IMR-90 (cell line): ENCODE data around the gene HSD17B11. TPM values are rescaled to one million over a fixed set of nuclear protein-coding genes. Genes with fewer than 3 reads are reported as not detected.

ENCODE experiments used
- ATAC-seq: fragments of 200-7000 bp; cut with Tn5 transposase; 2 replicates; pipeline ENCODE4 v1.9.1; 2020; ENCODE audit warnings: low read depth, mild to moderate bottlenecking, moderate library complexity
- BruUV-seq: library from RNA; stranded (reverse); fragments of 400-500 nt; replicated peaks from 2 replicates; lab custom pipeline; 2021; lab: Mats Ljungman, UMichigan
- CTCF ChIA-PET: fragments of 300-600 bp; formaldehyde crosslinking; extraction: SDS; loops from one replicate; lab custom pipeline; 2021; ENCODE audit warnings: antibody characterized with exemption; lab: Yijun Ruan, JAX
- POLR2A ChIA-PET: fragments of 300-600 bp; sonication (Branson Sonifier 250); formaldehyde crosslinking; loops from one replicate; lab custom pipeline; 2022; ENCODE audit warnings: antibody characterized with exemption; ENCODE audit not compliant: unreplicated experiment; lab: Charles Lee
- DNase-seq: peaks from one replicate; pipeline ENCODE4 v3.0.0; 2013
- H2AFZ ChIP-seq: replicated peaks from 2 replicates; pipeline ENCODE3; 2013; ENCODE audit warnings: low read length, mild to moderate bottlenecking; ENCODE audit not compliant: poor library complexity
- H2AK5ac ChIP-seq: 2 replicates; pipeline ENCODE4 v1.6.1; 2013; ENCODE audit warnings: low read depth, low read length, inconsistent platforms
- H2AK9ac ChIP-seq: replicated peaks from 2 replicates; pipeline ENCODE3; 2013; ENCODE audit warnings: mild to moderate bottlenecking, low read depth, low read length, moderate library complexity; ENCODE audit not compliant: poor library complexity
- H2BK120ac ChIP-seq: 2 replicates; pipeline ENCODE4 v1.6.1; 2013; ENCODE audit warnings: low read depth, low read length, inconsistent platforms
- H2BK15ac ChIP-seq: 3 replicates; pipeline ENCODE4 v1.6.1; 2013; ENCODE audit warnings: low read depth, low read length, inconsistent platforms
- H2BK20ac ChIP-seq: 2 replicates; pipeline ENCODE4 v1.6.1; 2013; ENCODE audit warnings: low read depth, mild to moderate bottlenecking, inconsistent platforms, low read length, moderate library complexity
- H2BK5ac ChIP-seq: 2 replicates; pipeline ENCODE4 v1.6.1; 2013; ENCODE audit warnings: mild to moderate bottlenecking, low read depth, low read length, inconsistent platforms; ENCODE audit not compliant: poor library complexity, severe bottlenecking
- H3K14ac ChIP-seq: replicated peaks from 2 replicates; pipeline ENCODE4 v1.6.1; 2013; ENCODE audit warnings: low read depth, low read length, inconsistent platforms
- H3K18ac ChIP-seq: 2 replicates; pipeline ENCODE4 v1.6.1; 2013; ENCODE audit warnings: low read depth, low read length, control low read depth
- H3K23ac ChIP-seq: 2 replicates; pipeline ENCODE4 v1.6.1; 2013; ENCODE audit warnings: low read depth, low read length, inconsistent platforms
- H3K27ac ChIP-seq: 2 replicates; pipeline ENCODE4 v1.5.1; 2013; ENCODE audit warnings: mild to moderate bottlenecking, control low read depth, low read length; ENCODE audit not compliant: insufficient read depth
- H3K27me3 ChIP-seq: 2 replicates; pipeline ENCODE4 v1.6.1; 2013; ENCODE audit warnings: low read length; ENCODE audit not compliant: control insufficient read depth, insufficient read depth
- H3K36me3 ChIP-seq: 2 replicates; pipeline ENCODE4 v1.6.1; 2013; ENCODE audit warnings: low read length, mixed read lengths; ENCODE audit not compliant: control insufficient read depth, insufficient read depth
- H3K4ac ChIP-seq: 2 replicates; pipeline ENCODE4 v1.6.1; 2013; ENCODE audit warnings: low read depth, low read length, inconsistent platforms
- H3K4me1 ChIP-seq: 2 replicates; pipeline ENCODE4 v1.6.1; 2013; ENCODE audit warnings: low read length, mixed read lengths; ENCODE audit not compliant: control insufficient read depth, insufficient read depth
- H3K4me2 ChIP-seq: 2 replicates; pipeline ENCODE4 v1.6.1; 2013; ENCODE audit warnings: low read depth, mild to moderate bottlenecking, control low read depth, low read length, moderate library complexity
- H3K4me3 ChIP-seq: 2 replicates; pipeline ENCODE4 v1.5.1; 2013; ENCODE audit warnings: low read depth, mild to moderate bottlenecking, control low read depth, low read length, moderate library complexity; ENCODE audit not compliant: insufficient read depth
- H3K56ac ChIP-seq: 2 replicates; pipeline ENCODE4 v1.6.1; 2013; ENCODE audit warnings: low read length, inconsistent platforms; ENCODE audit not compliant: insufficient read depth; ENCODE audit errors: extremely low read depth
- H3K79me1 ChIP-seq, 2 experiments: 2 replicates each; pipeline ENCODE4 v1.6.1; 2013; ENCODE audit warnings: low read length in 2 of 2, inconsistent platforms in 1 of 2, low read depth in 1 of 2
- H3K9ac ChIP-seq: 2 replicates; pipeline ENCODE4 v1.6.1; 2013; ENCODE audit warnings: low read depth, low read length, control low read depth
- H3K9me1 ChIP-seq: 2 replicates; pipeline ENCODE4 v1.6.1; 2013; ENCODE audit warnings: low read length, inconsistent platforms; ENCODE audit not compliant: insufficient read depth
- H3K9me3 ChIP-seq: 2 replicates; pipeline ENCODE4 v1.6.1; 2013; ENCODE audit warnings: low read length; ENCODE audit not compliant: control insufficient read depth, insufficient read depth
- H4K20me1 ChIP-seq: 2 replicates; pipeline ENCODE4 v1.6.1; 2013; ENCODE audit warnings: low read length, inconsistent platforms; ENCODE audit not compliant: insufficient read depth
- H4K5ac ChIP-seq: 2 replicates; pipeline ENCODE4 v1.6.1; 2013; ENCODE audit warnings: mild to moderate bottlenecking, low read depth, low read length, control low read depth
- H4K8ac ChIP-seq, 2 experiments: 2 replicates each; pipeline ENCODE4 v1.6.1; 2013; ENCODE audit warnings: low read depth in 2 of 2, low read length in 2 of 2, control low read depth in 1 of 2, inconsistent platforms in 1 of 2
- H4K91ac ChIP-seq: 2 replicates; pipeline ENCODE4 v1.6.1; 2013; ENCODE audit warnings: low read depth, low read length, inconsistent platforms; ENCODE audit not compliant: insufficient read depth
- BHLHE40 ChIP-seq: fragments of 150-350 bp; IDR thresholded peaks from 2 replicates; pipeline ENCODE4 v1.6.1; 2016; ENCODE audit warnings: mild to moderate bottlenecking, low read depth, low read length
- CEBPB ChIP-seq: IDR thresholded peaks from 2 replicates; pipeline ENCODE4 v1.6.1; 2012; ENCODE audit warnings: low read depth, low read length, improper control_type of control experiment
- CHD1 ChIP-seq: IDR thresholded peaks from 2 replicates; pipeline ENCODE4 v1.6.1; 2012; ENCODE audit warnings: low read depth, low read length, improper control_type of control experiment
- ELK1 ChIP-seq: fragments of 150-350 bp; IDR thresholded peaks from 2 replicates; pipeline ENCODE4 v1.6.1; 2016; ENCODE audit warnings: low read depth, mild to moderate bottlenecking, low read length, moderate library complexity, borderline replicate concordance
- FOS ChIP-seq: fragments of 150-350 bp; IDR thresholded peaks from 2 replicates; pipeline ENCODE4 v1.6.1; 2016; ENCODE audit warnings: low read depth, low read length
- MAFK ChIP-seq: IDR thresholded peaks from 2 replicates; pipeline ENCODE4 v1.6.1; 2012; ENCODE audit warnings: low read depth, low read length, improper control_type of control experiment
- MAZ ChIP-seq: IDR thresholded peaks from 2 replicates; pipeline ENCODE4 v1.6.1; 2012; ENCODE audit warnings: low read depth, mild to moderate bottlenecking, low read length, improper control_type of control experiment, moderate library complexity, borderline replicate concordance
- MXI1 ChIP-seq: IDR thresholded peaks from 2 replicates; pipeline ENCODE4 v1.6.1; 2012; ENCODE audit warnings: low read depth, mild to moderate bottlenecking, low read length, moderate library complexity, borderline replicate concordance
- NFE2L2 ChIP-seq: fragments of 150-350 bp; IDR thresholded peaks from 2 replicates; pipeline ENCODE4 v1.6.1; 2016; ENCODE audit warnings: low read depth, mild to moderate bottlenecking, low read length
- POLR2A ChIP-seq: IDR thresholded peaks from 2 replicates; pipeline ENCODE4 v1.6.1; 2012; ENCODE audit warnings: mild to moderate bottlenecking, low read depth, low read length
- RAD21 ChIP-seq: IDR thresholded peaks from 2 replicates; pipeline ENCODE4 v1.6.1; 2012; ENCODE audit warnings: low read length, improper control_type of control experiment
- RCOR1 ChIP-seq: IDR thresholded peaks from 2 replicates; pipeline ENCODE4 v1.6.1; 2012; ENCODE audit warnings: mild to moderate bottlenecking, low read length, improper control_type of control experiment; ENCODE audit not compliant: insufficient replicate concordance
- RFX5 ChIP-seq: IDR thresholded peaks from 2 replicates; pipeline ENCODE4 v1.8.0; 2012; ENCODE audit warnings: low read depth, mild to moderate bottlenecking, low read length, moderate library complexity
- SMC3 ChIP-seq: fragments of 150-350 bp; IDR thresholded peaks from 2 replicates; pipeline ENCODE4 v1.6.1; 2016; ENCODE audit warnings: low read depth, mild to moderate bottlenecking, antibody characterized with exemption, low read length, moderate library complexity
- USF2 ChIP-seq: fragments of 150-350 bp; IDR thresholded peaks from 2 replicates; pipeline ENCODE4 v1.6.1; 2017; ENCODE audit warnings: mild to moderate bottlenecking, antibody characterized with exemption, low read length, low read depth
- WGBS, 2 experiments: methylation state at CpG; one replicate each; pipeline versions ENCODE4 v1.1.5 to v1.1.7; 2013; ENCODE audit warnings: missing lambda C conversion rate in 2 of 2; ENCODE audit not compliant: insufficient read length in 1 of 2; ENCODE audit errors: extremely low coverage in 2 of 2; 5-methylcytosine and 5-hydroxymethylcytosine counted together
- dilution Hi-C: fragments of 300-500 bp; cut with HindIII; formaldehyde crosslinking; loops from one replicate; pipeline ENCODE4 v1.14.3; 2018; ENCODE audit warnings: low sequenced_read_pairs; ENCODE audit not compliant: unreplicated experiment
- in situ Hi-C: fragments of 300-500 bp; cut with MboI; formaldehyde crosslinking; loops from 3 replicates; pipeline ENCODE4 v1.14.3; 2019; ENCODE audit warnings: low sequenced_read_pairs, inconsistent platforms, mixed read lengths
- intact Hi-C: fragments of 100-400 bp; cut with micrococcal nuclease; formaldehyde crosslinking; loops from 2 replicates; pipeline ENCODE4 v1.10.0; 2022
- polyA plus RNA-seq, 3 experiments: library from polyadenylated mRNA; depleted of rRNA; stranded (reverse); fragments of >200 nt; gene quantifications; 2 replicates each; pipeline ENCODE4 v1.2.3, GENCODE V29; 2012; ENCODE audit warnings: low replicate concordance in 1 of 3
- total RNA-seq: library from RNA; depleted of rRNA; stranded (reverse); fragments of >200 nt; gene quantifications from 2 replicates; pipeline ENCODE4 v1.2.3, GENCODE V29; 2012
- TF ChIP-seq, protein P1 (sequence below): conservative IDR thresholded peaks from 2 replicates; pipeline ENCODE4 v1.5.1; 2012; ENCODE audit warnings: mild to moderate bottlenecking, low read depth, low read length, improper control_type of control experiment

Gene HSD17B11
- total and polyA plus RNA-seq, 2 of the 4 experiments (the other 2 are of a cell fraction), result 11.3 to 12.0 TPM

DNA sequence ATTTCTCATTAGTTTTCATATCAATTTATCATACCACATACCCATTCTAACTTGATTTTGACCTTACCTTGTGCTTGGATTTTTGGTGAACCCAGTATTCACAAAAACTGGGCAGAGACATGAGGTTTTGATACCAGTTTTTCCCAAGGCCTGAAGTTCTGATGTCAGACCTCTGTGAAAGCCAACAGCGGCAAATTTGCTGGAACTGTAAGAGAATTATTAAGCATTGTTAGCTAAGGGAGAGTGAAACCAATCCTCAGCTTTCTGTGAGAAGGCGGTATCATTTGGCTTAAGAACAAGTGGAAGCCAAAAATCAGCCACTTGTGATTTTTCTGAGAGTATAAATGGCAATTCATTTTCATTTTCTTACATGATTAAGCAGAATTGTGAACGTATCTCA, 77.2 kb downstream of the HSD17B11 start:
- no peak overlapping the region for H3K18ac ChIP-seq
- ChIA-PET CTCF (no interaction called here), POLR2A (no interaction called here)
- H4K8ac ChIP-seq, result no peak overlapping the region
- no peak for ATAC-seq
- H2AK5ac ChIP-seq, result no peak overlapping the region
- BruUV-seq, result no TSS peak
- H3K14ac ChIP-seq, result no peak overlapping the region
- H3K9me3 ChIP-seq, result no peaks in the 10 kb centered on the region
- no peak overlapping the region for H2AK9ac ChIP-seq
- H3K27ac ChIP-seq, result no peak overlapping the region
- H2BK20ac ChIP-seq, result no peak overlapping the region
- H3K23ac ChIP-seq, result no peak overlapping the region
- H3K9ac ChIP-seq, result no peak overlapping the region
- H4K5ac ChIP-seq, result no peak overlapping the region
- no peaks in the 10 kb centered on the region for H3K27me3 ChIP-seq
- no peaks in the 10 kb centered on the region for H3K36me3 ChIP-seq
- no peak overlapping the region for H3K4ac ChIP-seq
- H2BK15ac ChIP-seq, result no peak overlapping the region
- intact Hi-C loops (no loop called here), dilution Hi-C loops (no loop called here), in situ Hi-C loops (no loop called here)
- no peak overlapping the region for H3K4me2 ChIP-seq
- no peak for TF ChIP-seq CEBPB
- TF ChIP-seq ELK1, result no peak
- no peak for TF ChIP-seq RCOR1
- TF ChIP-seq MXI1, result no peak
- no peak for TF ChIP-seq RFX5
- no peak for TF ChIP-seq MAFK
- TF ChIP-seq CHD1, result no peak
- TF ChIP-seq, protein P1, sequence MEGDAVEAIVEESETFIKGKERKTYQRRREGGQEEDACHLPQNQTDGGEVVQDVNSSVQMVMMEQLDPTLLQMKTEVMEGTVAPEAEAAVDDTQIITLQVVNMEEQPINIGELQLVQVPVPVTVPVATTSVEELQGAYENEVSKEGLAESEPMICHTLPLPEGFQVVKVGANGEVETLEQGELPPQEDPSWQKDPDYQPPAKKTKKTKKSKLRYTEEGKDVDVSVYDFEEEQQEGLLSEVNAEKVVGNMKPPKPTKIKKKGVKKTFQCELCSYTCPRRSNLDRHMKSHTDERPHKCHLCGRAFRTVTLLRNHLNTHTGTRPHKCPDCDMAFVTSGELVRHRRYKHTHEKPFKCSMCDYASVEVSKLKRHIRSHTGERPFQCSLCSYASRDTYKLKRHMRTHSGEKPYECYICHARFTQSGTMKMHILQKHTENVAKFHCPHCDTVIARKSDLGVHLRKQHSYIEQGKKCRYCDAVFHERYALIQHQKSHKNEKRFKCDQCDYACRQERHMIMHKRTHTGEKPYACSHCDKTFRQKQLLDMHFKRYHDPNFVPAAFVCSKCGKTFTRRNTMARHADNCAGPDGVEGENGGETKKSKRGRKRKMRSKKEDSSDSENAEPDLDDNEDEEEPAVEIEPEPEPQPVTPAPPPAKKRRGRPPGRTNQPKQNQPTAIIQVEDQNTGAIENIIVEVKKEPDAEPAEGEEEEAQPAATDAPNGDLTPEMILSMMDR, result no peak
- no peak for TF ChIP-seq USF2
- no peak for TF ChIP-seq RAD21
- TF ChIP-seq SMC3, result no peak
- TF ChIP-seq NFE2L2, result no peak
- TF ChIP-seq POLR2A, result no peak
- TF ChIP-seq FOS, result no peak
- TF ChIP-seq BHLHE40, result no peak
- TF ChIP-seq MAZ, result no peak
- H3K9me1 ChIP-seq, result no peaks in the 10 kb centered on the region
- H3K79me1 ChIP-seq, result no peaks in the 10 kb centered on the region
- no peak overlapping the region for H4K91ac ChIP-seq
- no peak overlapping the region for H3K56ac ChIP-seq
- no peaks in the 10 kb centered on the region for H3K4me1 ChIP-seq
- H2BK5ac ChIP-seq, result no peak overlapping the region
- H2BK120ac ChIP-seq, result no peak overlapping the region
- DNase-seq, result no peak
- 100% methylated on average over 1 of the region's 3 CpGs; no CpG with 5 or more reads in 1 of the 2 experiments for whole genome bisulfite sequencing, 2 experiments
- no peak overlapping the region for H2AFZ ChIP-seq
- H3K4me3 ChIP-seq, result no peak overlapping the region
- H4K20me1 ChIP-seq, result no peaks in the 10 kb centered on the region
